GM10266 (cell line): ENCODE results near the gene KCNMA1.

Experiments
- DNase-seq: peaks from one replicate; pipeline ENCODE4 v3.0.0; 2012; ENCODE audit errors: extremely low spot score
- CTCF ChIP-seq: IDR thresholded peaks from 2 replicates; pipeline ENCODE4 v1.5.1; 2012; ENCODE audit warnings: mild to moderate bottlenecking, low read depth; ENCODE audit not compliant: control insufficient read depth, insufficient read depth; ENCODE audit errors: missing control alignments

Gene KCNMA1

GRCh38 chr10:77461636-77462296 lies 175.8 kb downstream of the KCNMA1 start:
- no peak for DNase-seq
- TF ChIP-seq CTCF = no peak

GRCh38 chr10:77459905-77460304 lies 177.7 kb downstream of the KCNMA1 start:
- no peak for DNase-seq
- TF ChIP-seq CTCF = no peak

- TF ChIP-seq CTCF = no peak
- DNase-seq = no peak
Observed at GRCh38 chr10:77458986-77459590, 178.5 kb downstream of the KCNMA1 start.

- no peak for DNase-seq
Observed at GRCh38 chr10:77457721-77458120, 179.9 kb downstream of the KCNMA1 start.

GRCh38 chr10:77457266-77457665 lies 180.3 kb downstream of the KCNMA1 start:
- DNase-seq = no peak
- TF ChIP-seq CTCF = no peak

More at GRCh38 chr10:77457721-77458120, 179.9 kb downstream of the KCNMA1 start:
- no peak for TF ChIP-seq CTCF

GRCh38 chr10:77456414-77456813 lies 181.2 kb downstream of the KCNMA1 start:
- no peak for TF ChIP-seq CTCF
- DNase-seq = no peak

- TF ChIP-seq CTCF = no peak
- DNase-seq = no peak
Observed at GRCh38 chr10:77455561-77455960, 182.0 kb downstream of the KCNMA1 start.
